Stimulated activated CD8-positive, alpha-beta memory T cell treated with anti-CD3 and anti-CD28 coated beads, Interleukin-7, amount 100 ng/mL, for 48 hours (primary cell): Measurements from ENCODE around the gene PADI2.
"Not testable (repeated sequence)": the region's sequence is repeated elsewhere in the genome, so short reads cannot be mapped to it uniquely, and the experiment has no call there.

Experiments
- DNase-seq, 2 donors: peaks; one replicate each; pipeline ENCODE4 v3.0.0-alpha.2; 2020; ENCODE audit warnings: low read depth in 1 of 2; ENCODE audit errors: extremely low read depth in 1 of 2

The PADI2 gene

DNA sequence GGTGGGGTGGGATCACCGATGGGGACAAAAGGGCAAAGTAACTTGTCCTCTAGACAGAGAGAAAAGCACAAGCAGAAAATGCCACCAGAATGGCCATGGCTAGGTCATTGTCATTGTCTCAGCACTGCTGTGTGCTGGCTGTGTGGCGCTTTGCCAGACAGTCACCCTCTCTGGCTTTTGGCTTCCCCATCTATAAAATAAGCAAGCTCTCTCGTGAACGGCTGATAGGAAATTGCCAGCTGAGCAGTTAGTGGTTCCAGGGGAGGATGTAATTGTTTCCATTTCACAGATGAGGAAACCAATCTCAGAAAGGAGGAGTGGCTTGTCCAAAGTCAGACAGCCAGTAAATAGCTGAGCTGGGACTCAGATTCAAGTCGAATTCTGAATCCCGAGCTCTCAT, 32.5 kb downstream of the PADI2 start:
- no peak for DNase-seq

- no peak for DNase-seq
Measured at GRCh38 chr1:17084787-17085186, 34.5 kb downstream of the PADI2 start.

DNA sequence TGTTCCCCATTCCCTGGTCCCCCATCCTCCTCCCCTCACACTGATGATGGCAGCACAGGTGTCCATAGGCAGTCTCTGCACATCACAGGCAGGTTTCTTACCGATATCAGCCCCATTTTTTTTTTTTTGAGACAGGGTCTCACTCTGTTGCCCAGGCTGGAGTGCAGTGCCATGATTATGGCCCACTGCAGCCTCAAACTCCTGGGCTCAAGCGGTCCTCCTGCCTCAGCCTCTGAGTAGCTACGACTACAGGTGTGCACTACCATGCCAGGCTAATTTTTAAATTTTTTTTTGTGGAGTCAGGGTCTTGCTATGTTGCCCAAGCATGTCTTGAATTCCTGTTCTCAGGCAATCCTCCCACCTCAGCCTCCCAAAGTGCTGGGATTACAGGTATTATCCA, 36.5 kb downstream of the PADI2 start:
- no peak for DNase-seq

GRCh38 chr1:17081439-17081838, 37.8 kb downstream of the PADI2 start:
- no peak for DNase-seq

DNA sequence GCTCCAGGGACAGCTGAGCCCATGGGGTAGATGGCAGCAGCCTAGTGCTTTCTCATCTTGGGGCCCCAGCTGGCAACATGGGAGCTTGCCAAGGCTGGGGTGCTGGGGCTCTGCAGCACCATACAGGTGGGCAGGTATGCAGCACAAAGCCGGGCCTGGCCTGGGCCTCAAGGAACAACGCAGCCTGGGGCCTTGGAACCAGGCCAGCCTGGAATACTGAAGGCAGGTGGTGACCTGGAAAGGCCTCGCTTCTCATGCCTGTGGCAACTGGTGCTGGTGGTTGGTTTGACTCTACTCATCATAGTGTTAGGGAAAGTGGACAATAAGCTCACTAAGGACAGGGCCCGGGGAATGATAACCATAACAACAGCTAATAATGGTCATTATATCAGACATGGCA, 38.4 kb downstream of the PADI2 start:
- DNase-seq: no peak

GRCh38 chr1:17080085-17080759, 39.0 kb downstream of the PADI2 start:
- DNase-seq: no peak

DNA sequence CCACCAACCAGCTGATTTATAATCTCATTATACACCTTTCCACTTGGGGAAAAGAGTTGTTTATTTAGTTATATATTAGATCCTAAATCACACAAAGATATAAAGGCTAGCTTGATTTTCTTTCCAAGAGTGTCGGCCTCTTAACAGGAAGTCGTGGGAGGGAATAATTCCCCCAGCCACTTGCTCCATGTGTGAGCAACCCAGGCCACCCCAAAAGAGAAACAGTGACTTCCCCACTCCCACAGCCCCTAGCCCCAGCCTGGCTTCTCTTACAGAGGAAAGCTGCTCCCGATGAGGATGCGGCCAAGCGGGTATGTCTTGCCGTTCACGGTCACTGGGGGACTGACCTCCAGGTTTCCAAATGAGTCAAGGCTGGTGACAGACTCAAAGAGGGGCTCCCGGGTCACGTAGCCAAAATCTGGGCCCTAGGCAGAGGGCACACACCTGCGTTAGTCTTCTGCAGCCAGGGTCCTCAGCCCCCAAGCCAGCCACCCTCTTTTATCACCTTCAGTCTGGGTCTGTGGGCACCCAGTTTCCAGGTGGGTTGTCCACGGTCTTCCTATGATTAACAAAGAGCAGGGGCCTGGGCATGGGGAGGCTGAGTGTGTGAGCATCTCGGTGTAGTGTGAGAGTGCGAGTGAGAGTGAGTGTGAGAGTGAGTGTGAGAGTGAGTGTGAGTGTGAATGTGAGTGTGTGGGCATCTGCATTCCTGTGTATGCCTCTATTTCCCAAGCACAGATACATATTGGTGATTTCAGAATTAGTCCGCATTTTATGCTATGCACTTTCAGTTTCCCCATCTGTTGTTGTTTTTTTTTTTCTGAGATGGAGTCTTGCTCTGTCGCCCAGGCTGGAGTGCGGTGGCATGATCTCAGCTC, 40.0 kb downstream of the PADI2 start:
- DNase-seq: no peak

DNA sequence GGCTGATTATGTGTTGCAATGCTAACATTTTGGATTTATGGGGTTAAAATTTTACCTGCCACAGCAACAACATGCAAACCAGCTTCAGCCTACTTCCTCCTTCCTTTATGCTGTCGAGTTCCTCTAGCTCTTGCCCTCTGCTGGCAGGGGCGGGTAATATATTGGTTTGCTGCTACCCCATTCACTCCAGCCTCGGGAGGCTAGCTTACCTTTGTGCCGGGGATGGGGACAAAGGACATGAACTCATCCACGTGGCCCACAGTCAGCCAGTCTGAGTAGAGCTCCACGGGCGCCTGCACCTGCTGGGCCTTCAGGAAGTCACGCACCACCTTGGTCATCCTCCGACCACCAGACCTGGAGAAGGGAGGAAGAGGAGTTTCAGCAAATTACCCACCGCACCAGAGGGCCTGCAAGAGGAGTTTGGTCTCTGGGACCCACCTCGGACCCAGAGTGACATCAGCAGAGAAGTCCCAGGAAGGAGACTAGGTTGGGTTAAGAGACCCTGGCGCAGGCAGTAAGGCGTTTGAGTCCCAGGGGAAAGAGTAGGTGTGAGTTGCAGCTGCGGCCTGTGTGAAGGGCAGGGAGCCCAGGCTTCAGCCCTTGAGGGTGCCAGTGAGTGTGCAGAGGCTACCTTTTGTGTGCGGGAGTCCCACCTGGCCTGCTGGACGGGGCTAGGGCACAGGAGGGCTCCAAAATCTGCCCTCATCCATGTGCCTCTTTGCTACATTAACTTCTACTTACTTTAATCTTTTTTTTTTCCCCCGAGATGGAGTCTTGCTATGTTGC, 43.6 kb downstream of the PADI2 start:
- no peak for DNase-seq

- DNase-seq: no peak
Measured at GRCh38 chr1:17071794-17072193, 47.5 kb downstream of the PADI2 start.

- DNase-seq: no peak
Measured at GRCh38 chr1:17070163-17070525, 49.1 kb downstream of the PADI2 start.

GRCh38 chr1:17069452-17070162, 49.6 kb downstream of the PADI2 start:
- DNase-seq: no peak

GRCh38 chr1:17068789-17069188, 50.5 kb downstream of the PADI2 start:
- DNase-seq: no peak

DNA sequence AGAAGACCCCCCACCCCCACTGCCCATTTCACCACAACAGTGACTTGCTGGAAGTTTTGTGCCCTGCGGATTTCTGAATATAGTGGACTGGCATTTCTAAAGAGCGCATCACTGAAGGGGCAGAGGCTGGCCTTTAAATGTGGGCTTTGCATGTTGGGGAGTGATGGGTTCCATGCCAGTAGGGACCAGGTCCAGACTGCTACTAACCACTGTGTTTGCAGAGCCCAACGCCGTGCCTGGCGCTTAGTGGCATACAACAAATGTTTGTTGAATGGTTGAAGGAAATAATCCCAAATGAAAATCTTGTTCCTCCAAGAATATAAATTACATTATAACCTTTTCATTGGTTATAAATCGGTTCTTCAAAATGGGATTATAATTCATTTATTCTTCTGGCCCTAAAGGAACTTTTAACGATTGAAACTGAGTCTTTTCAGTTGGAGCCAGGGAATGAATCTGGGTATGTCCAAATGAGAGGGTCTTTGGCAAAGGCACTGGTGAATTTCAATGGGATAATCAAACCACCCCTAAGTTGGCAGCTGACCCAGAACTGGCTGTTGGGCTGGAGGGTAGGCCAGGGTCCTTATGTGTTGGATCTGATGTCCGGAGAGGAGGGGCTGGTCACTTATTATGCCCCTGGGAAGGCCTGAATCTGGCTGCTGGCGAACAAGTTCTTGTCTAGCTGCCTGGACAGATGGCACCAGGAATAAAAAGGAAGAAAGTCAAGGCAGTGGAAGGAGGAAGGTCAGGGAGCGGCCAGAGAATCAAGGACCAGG, 51.6 kb downstream of the PADI2 start:
- DNase-seq: no peak

DNA sequence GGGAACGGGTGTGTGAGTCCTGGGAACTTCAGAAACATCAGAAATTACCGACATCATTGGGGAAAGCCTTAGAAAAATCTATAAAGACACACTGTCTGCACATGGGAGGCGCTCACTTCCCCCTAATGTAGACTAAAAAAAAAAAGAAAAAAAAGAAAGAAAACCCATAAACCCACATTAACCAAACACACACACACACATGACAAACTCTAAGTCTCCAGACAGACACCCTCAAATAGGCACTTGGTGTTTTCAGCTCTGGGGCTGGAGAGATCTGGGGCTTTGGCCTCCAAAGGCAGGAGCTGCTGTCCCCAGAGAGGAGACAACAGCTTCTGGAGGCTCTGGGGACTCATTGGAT, 52.2 kb downstream of the PADI2 start:
- no peak for DNase-seq

- DNase-seq: no peak
Measured at GRCh38 chr1:17066361-17067068, 52.7 kb downstream of the PADI2 start.

DNA sequence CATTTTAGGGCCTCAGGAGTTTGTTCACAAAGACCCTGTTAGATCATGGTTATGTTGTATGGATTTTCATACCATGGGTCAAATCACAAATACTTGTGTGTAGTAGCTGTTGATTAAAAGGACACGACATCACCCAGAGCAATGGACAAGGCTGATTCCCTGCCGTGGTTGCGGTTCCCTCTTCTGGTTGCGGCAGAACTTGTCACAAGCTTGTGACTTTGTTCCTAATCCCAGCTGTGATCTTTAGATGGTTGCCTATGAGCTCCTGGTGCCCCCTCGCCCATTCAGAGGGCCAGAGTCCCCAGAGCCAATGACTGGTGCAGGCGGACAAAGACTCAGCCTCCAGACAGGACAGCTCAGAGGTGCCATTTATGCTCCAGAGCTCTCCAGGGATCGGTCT, 53.6 kb downstream of the PADI2 start:
- DNase-seq: no peak

- not testable (repeated sequence) for DNase-seq
Measured at GRCh38 chr1:17062751-17063150, 56.5 kb downstream of the PADI2 start.

DNA sequence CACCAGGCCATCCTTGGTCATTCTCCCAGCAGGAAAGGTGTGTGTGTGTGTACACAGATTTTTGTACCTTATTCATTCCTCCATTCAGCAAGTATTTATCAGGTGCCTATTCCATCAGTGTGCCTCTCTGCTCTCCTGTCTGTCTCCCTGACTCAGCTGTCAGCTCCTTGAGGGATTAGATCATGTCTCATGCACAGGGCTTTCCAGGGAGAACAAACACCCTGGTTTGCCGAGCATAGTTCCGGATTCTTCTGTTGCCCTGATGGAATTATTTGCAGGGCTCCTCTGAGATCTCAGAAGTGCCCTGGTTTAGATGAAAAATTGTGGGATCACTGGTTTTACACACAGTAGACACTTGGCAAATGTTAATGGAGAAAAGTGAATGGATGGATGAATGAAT, 57.4 kb downstream of the PADI2 start:
- DNase-seq: no peak

GRCh38 chr1:17061486-17061885, 57.8 kb downstream of the PADI2 start:
- no peak for DNase-seq

GRCh38 chr1:17060306-17060749, 58.9 kb downstream of the PADI2 start:
- DNase-seq: no peak
